ENCODE measurements around the gene VIPR2. TPM values are rescaled to one million over a fixed set of nuclear protein-coding genes. Genes with fewer than 3 reads are reported as not detected.

The VIPR2 gene
- total and polyA plus RNA-seq, 7 experiments from 2014 or later = 0.27 to 1.3 (median 0.98) TPM; not detected in 4

GRCh38 chr7:159024280-159024951 lies 120.3 kb downstream of the VIPR2 start:
- Mint-ChIP-seq H3K4me1 (peaks cover 0 to 12% (median 9%) of the 10 kb centered on the region in 7 donors), H3K9me3 (peaks cover 0 to 7% (median 3%) of the 10 kb centered on the region in 11 donors), H3K27me3 (peaks cover 0 to 22% (median 14%) of the 10 kb centered on the region in 5 donors), H3K27ac (no peak overlapping the region), H3K4me3 (no peak overlapping the region), H3K36me3 (no peaks in the 10 kb centered on the region)
- Histone ChIP-seq H3K4me3 (ENCODE audit: low read length) (no peak overlapping the region), H3K36me3 (ENCODE audit: control insufficient read depth in 2 of 3, insufficient read depth in 3 of 3, low read length in 3 of 3) (no peaks in the 10 kb centered on the region), H3K4me1 (ENCODE audit: control insufficient read depth in 2 of 2, insufficient read depth in 2 of 2, low read length in 2 of 2) (no peaks in the 10 kb centered on the region), H3K27me3 (ENCODE audit: control insufficient read depth in 2 of 2, insufficient read depth in 2 of 2, low read length in 2 of 2) (no peaks in the 10 kb centered on the region), H3K9me3 (ENCODE audit: control insufficient read depth in 2 of 3, low read length in 3 of 3) (no peaks in the 10 kb centered on the region), H3K27ac (ENCODE audit: low read depth, low read length) (no peak overlapping the region)
- CTCF ChIA-PET = no interaction called here
- ATAC-seq (no peak), DNase-seq (no peak)
- POLR2A ChIA-PET = no interaction called here
- intact Hi-C loops (cut with micrococcal nuclease) = no loop called here

- Mint-ChIP-seq H3K36me3 (no peaks in the 10 kb centered on the region), H3K27ac (no peak overlapping the region), H3K9me3 (peaks cover 0 to 9% (median 3%) of the 10 kb centered on the region in 11 donors), H3K4me3 (no peak overlapping the region), H3K27me3 (peaks cover 0 to 20% (median 14%) of the 10 kb centered on the region in 5 donors), H3K4me1 (peaks cover 5 to 18% (median 14%) of the 10 kb centered on the region in 7 donors)
- DNase-seq (no peak), ATAC-seq (no peak)
- Histone ChIP-seq H3K36me3 (ENCODE audit: control insufficient read depth in 2 of 3, insufficient read depth in 3 of 3, low read length in 3 of 3) (no peaks in the 10 kb centered on the region), H3K4me1 (ENCODE audit: control insufficient read depth in 2 of 2, insufficient read depth in 2 of 2, low read length in 2 of 2) (no peaks in the 10 kb centered on the region), H3K27me3 (ENCODE audit: control insufficient read depth in 2 of 2, insufficient read depth in 2 of 2, low read length in 2 of 2) (no peaks in the 10 kb centered on the region), H3K4me3 (ENCODE audit: low read length) (no peak overlapping the region), H3K9me3 (ENCODE audit: control insufficient read depth in 2 of 3, low read length in 3 of 3) (no peaks in the 10 kb centered on the region), H3K27ac (ENCODE audit: low read depth, low read length) (no peak overlapping the region)
- intact Hi-C loops (cut with micrococcal nuclease) = no loop called here
- ChIA-PET CTCF (no interaction called here), POLR2A (no interaction called here)
These were observed 120.9 kb downstream of the VIPR2 start for GRCh38 chr7:159023746-159024145.

DNA sequence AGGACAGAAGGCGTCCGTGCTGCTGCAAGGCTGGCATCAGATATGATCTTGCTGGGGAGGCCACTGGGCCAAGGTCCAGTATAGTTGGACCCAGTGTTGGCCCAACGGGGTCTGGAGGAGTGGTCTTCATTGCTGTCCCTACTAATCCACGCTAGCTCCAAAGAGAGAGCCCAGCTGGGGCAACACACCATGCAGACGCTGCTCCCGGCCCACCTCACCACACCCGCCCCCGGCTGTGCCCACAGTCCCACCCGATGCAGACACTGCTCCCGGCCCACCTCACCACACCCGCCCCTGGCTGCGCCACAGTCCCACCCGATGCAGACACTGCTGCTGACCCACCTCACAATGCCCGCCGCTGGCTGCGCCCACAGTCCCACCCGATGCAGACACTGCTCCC lies 121.5 kb downstream of the VIPR2 start:
- DNase-seq (no peak), ATAC-seq (no peak)
- intact Hi-C loops (cut with micrococcal nuclease) = no loop called here
- peaks cover 5 to 18% (median 14%) of the 10 kb centered on the region in 7 donors for H3K4me1 Mint-ChIP-seq
- no peak overlapping the region for H3K4me3 Mint-ChIP-seq
- no peak overlapping the region for H3K27ac Mint-ChIP-seq
- no peaks in the 10 kb centered on the region for H3K36me3 Mint-ChIP-seq
- H3K27ac ChIP-seq (ENCODE audit: low read depth, low read length) = no peak overlapping the region
- CTCF ChIA-PET = no interaction called here
- peaks cover 0 to 10% (median 3%) of the 10 kb centered on the region in 11 donors for H3K9me3 Mint-ChIP-seq
- H3K27me3 Mint-ChIP-seq = peaks cover 0 to 15% (median 13%) of the 10 kb centered on the region in 5 donors
- H3K4me1 ChIP-seq (ENCODE audit: control insufficient read depth in 2 of 2, insufficient read depth in 2 of 2, low read length in 2 of 2) = no peaks in the 10 kb centered on the region
- H3K9me3 ChIP-seq (ENCODE audit: control insufficient read depth in 2 of 3, low read length in 3 of 3) = no peaks in the 10 kb centered on the region
- H3K4me3 ChIP-seq (ENCODE audit: low read length) = no peak overlapping the region
- no peaks in the 10 kb centered on the region for H3K27me3 ChIP-seq (ENCODE audit: control insufficient read depth in 2 of 2, insufficient read depth in 2 of 2, low read length in 2 of 2)
- POLR2A ChIA-PET = no interaction called here
- H3K36me3 ChIP-seq (ENCODE audit: control insufficient read depth in 2 of 3, insufficient read depth in 3 of 3, low read length in 3 of 3) = no peaks in the 10 kb centered on the region

DNA sequence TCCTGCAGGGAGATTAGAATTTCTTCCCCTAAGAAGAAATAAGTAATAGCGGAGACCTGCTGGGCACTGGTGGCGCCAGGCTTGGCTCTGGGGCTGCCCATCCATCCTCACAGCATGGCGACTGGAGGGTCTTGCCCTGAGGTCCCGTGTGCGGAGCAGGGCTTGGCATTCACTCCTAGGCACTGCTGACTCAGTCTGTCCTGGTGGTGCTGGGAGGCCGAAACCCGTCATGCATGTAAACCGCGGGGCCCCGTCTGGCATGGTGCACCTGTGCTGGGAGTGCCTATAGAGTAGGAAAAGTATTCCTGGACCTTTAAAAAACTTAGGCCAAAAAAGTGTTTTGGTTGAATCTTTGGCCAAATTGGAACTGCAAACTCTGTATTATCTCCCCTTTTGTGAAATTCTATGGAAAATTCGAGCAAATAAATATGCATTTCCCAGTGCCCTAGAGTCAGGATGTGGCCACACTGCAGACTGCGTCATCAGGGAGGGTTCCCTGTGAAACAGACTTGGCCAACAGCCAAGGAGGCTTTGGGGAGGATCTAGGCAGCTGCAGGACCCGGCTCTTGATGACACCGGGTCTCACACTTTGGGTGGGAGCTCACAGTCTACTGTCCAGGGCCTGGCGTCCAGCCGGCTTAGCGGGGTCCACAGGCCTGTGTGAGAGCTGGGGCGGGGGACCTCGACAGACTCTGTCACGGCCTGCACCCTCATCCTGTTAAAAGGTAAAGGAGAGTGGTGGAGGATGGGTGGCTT lies 122.3 kb downstream of the VIPR2 start:
- H3K27me3 Mint-ChIP-seq = peaks cover 0 to 12% (median 9%) of the 10 kb centered on the region in 5 donors
- intact Hi-C loops (cut with micrococcal nuclease) = no loop called here
- H3K4me1 Mint-ChIP-seq = peaks cover 5 to 18% (median 17%) of the 10 kb centered on the region in 7 donors
- CTCF ChIA-PET = no interaction called here
- Histone ChIP-seq H3K27me3 (ENCODE audit: control insufficient read depth in 2 of 2, insufficient read depth in 2 of 2, low read length in 2 of 2) (no peaks in the 10 kb centered on the region), H3K9me3 (ENCODE audit: control insufficient read depth in 2 of 3, low read length in 3 of 3) (no peaks in the 10 kb centered on the region), H3K4me3 (ENCODE audit: low read length) (no peak overlapping the region), H3K27ac (ENCODE audit: low read depth, low read length) (no peak overlapping the region), H3K36me3 (ENCODE audit: control insufficient read depth in 2 of 3, insufficient read depth in 3 of 3, low read length in 3 of 3) (no peaks in the 10 kb centered on the region), H3K4me1 (ENCODE audit: control insufficient read depth in 2 of 2, insufficient read depth in 2 of 2, low read length in 2 of 2) (no peaks in the 10 kb centered on the region)
- no peaks in the 10 kb centered on the region for H3K36me3 Mint-ChIP-seq
- POLR2A ChIA-PET = no interaction called here
- DNase-seq (no peak), ATAC-seq (no peak)
- no peak overlapping the region for H3K27ac Mint-ChIP-seq
- peaks cover 0 to 10% (median 3%) of the 10 kb centered on the region in 11 donors for H3K9me3 Mint-ChIP-seq
- H3K4me3 Mint-ChIP-seq = no peak overlapping the region

DNA sequence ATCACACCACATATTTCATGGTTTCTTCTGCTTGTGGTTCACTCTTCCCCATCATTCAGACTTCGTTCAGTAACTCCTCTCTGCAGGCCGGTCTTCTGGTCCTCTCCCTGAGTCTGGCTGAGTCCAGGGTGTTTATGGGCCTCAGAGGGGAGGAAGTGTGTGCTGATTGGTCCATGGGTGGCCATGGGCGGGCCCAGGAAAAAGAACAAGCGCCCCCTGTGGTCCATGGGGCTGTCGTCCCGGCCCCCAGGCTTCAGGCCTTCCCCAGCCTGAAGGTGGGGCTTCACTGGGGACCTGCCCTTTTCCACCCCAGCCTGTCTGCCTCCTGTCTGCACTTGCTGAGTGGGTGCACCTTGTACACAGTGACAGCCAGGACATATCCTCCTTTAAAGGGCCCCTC lies 123.7 kb downstream of the VIPR2 start:
- H3K9me3 ChIP-seq (ENCODE audit: control insufficient read depth in 2 of 3, low read length in 3 of 3) = no peaks in the 10 kb centered on the region
- Mint-ChIP-seq H3K4me1 (peaks cover 5 to 10% (median 9%) of the 10 kb centered on the region in 7 donors), H3K36me3 (no peaks in the 10 kb centered on the region), H3K9me3 (peaks cover 0 to 10% (median 3%) of the 10 kb centered on the region in 11 donors), H3K4me3 (no peak overlapping the region), H3K27ac (no peak overlapping the region), H3K27me3 (peaks cover 0 to 12% (median 5%) of the 10 kb centered on the region in 5 donors)
- no peaks in the 10 kb centered on the region for H3K27me3 ChIP-seq (ENCODE audit: control insufficient read depth in 2 of 2, insufficient read depth in 2 of 2, low read length in 2 of 2)
- DNase-seq = no peak
- no peak for ATAC-seq
- ChIA-PET POLR2A (no interaction called here), CTCF (no interaction called here)
- no peaks in the 10 kb centered on the region for H3K4me1 ChIP-seq (ENCODE audit: control insufficient read depth in 2 of 2, insufficient read depth in 2 of 2, low read length in 2 of 2)
- H3K36me3 ChIP-seq (ENCODE audit: control insufficient read depth in 2 of 3, insufficient read depth in 3 of 3, low read length in 3 of 3) = no peaks in the 10 kb centered on the region
- H3K27ac ChIP-seq (ENCODE audit: low read depth, low read length) = no peak overlapping the region
- no peak overlapping the region for H3K4me3 ChIP-seq (ENCODE audit: low read length)
- intact Hi-C loops (cut with micrococcal nuclease) = no loop called here

DNA sequence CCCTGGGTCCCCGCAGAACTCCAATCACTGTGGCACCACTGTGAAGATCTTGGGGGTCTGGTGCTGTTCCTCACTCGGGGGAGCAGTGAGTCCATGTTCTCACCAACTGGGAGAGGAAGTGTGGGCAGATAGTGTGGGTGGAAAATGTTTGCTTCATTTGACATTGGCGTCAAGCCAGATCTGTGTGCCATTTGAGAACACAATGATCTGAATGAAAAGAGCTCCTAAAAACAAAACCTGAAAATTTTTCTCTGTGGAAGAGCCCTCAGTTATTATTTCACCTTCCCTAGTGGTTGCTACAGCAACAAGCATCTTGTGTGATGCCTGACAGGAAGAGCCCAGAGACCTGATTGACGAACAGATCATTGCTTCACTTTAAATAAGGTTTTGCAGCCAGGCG lies 125.6 kb downstream of the VIPR2 start:
- DNase-seq = peak in 2 of 9 donors; percentile 6 to 8
- H3K4me1 ChIP-seq (ENCODE audit: control insufficient read depth in 2 of 2, insufficient read depth in 2 of 2, low read length in 2 of 2) = no peaks in the 10 kb centered on the region
- no peaks in the 10 kb centered on the region for H3K9me3 ChIP-seq (ENCODE audit: control insufficient read depth in 2 of 3, low read length in 3 of 3)
- ChIA-PET POLR2A (no interaction called here), CTCF (no interaction called here)
- H3K36me3 ChIP-seq (ENCODE audit: control insufficient read depth in 2 of 3, insufficient read depth in 3 of 3, low read length in 3 of 3) = no peaks in the 10 kb centered on the region
- no peak overlapping the region for H3K4me3 ChIP-seq (ENCODE audit: low read length)
- H3K27ac Mint-ChIP-seq = peak overlapping the region in 5 of 9 donors; percentile 22 to 71 (median 55)
- peaks cover 4 to 10% (median 6%) of the 10 kb centered on the region in 7 donors for H3K4me1 Mint-ChIP-seq
- H3K27me3 Mint-ChIP-seq = peaks cover 0 to 4% (median 0%) of the 10 kb centered on the region in 5 donors
- H3K9me3 Mint-ChIP-seq = peaks cover 0 to 10% (median 0%) of the 10 kb centered on the region in 11 donors
- no peak for ATAC-seq
- H3K4me3 Mint-ChIP-seq = no peak overlapping the region
- H3K27ac ChIP-seq (ENCODE audit: low read depth, low read length) = no peak overlapping the region
- intact Hi-C loops (cut with micrococcal nuclease) = no loop called here
- no peaks in the 10 kb centered on the region for H3K36me3 Mint-ChIP-seq
- H3K27me3 ChIP-seq (ENCODE audit: control insufficient read depth in 2 of 2, insufficient read depth in 2 of 2, low read length in 2 of 2) = no peaks in the 10 kb centered on the region
